GM21717 (cell line): ENCODE data around the gene SLC7A4.
"Not testable (repeated sequence)": the region's sequence is repeated elsewhere in the genome, so short reads cannot be mapped to it uniquely, and the experiment has no call there.

ENCODE experiments used
- ATAC-seq: cut with Tn5 transposase; IDR thresholded peaks from one replicate; pipeline ENCODE4 v1.9.1; 2021; ENCODE audit warnings: mild to moderate bottlenecking, moderate library complexity; ENCODE audit not compliant: unreplicated experiment

The SLC7A4 gene

GRCh38 chr22:21064917-21065864, 32.8 kb upstream of the SLC7A4 start:
- no peak for ATAC-seq

GRCh38 chr22:21064425-21064824, 32.1 kb upstream of the SLC7A4 start:
- ATAC-seq = not testable (repeated sequence)

- not testable (repeated sequence) for ATAC-seq
These were observed 29.4 kb upstream of the SLC7A4 start for GRCh38 chr22:21061660-21062321.

GRCh38 chr22:21060363-21060762, 28.0 kb upstream of the SLC7A4 start:
- ATAC-seq = not testable (repeated sequence)

- no peak for ATAC-seq
These were observed 23.5 kb upstream of the SLC7A4 start for GRCh38 chr22:21055880-21056319.

GRCh38 chr22:21055564-21055834, 23.1 kb upstream of the SLC7A4 start:
- no peak for ATAC-seq

GRCh38 chr22:21054714-21055563, 22.6 kb upstream of the SLC7A4 start:
- ATAC-seq = no peak

- ATAC-seq = no peak
These were observed 21.8 kb upstream of the SLC7A4 start for GRCh38 chr22:21054046-21054713.

GRCh38 chr22:21052715-21053459, 20.5 kb upstream of the SLC7A4 start:
- ATAC-seq = no peak

GRCh38 chr22:21051831-21052400, 19.6 kb upstream of the SLC7A4 start:
- no peak for ATAC-seq

- no peak for ATAC-seq
These were observed 18.9 kb upstream of the SLC7A4 start for GRCh38 chr22:21051145-21051830.

GRCh38 chr22:21048965-21049364, 16.6 kb upstream of the SLC7A4 start:
- ATAC-seq = not testable (repeated sequence)

- ATAC-seq = not testable (repeated sequence)
These were observed 16.1 kb upstream of the SLC7A4 start for GRCh38 chr22:21048448-21048847.

GRCh38 chr22:21047730-21048129, 15.4 kb upstream of the SLC7A4 start:
- no peak for ATAC-seq

GRCh38 chr22:21047035-21047661, 14.8 kb upstream of the SLC7A4 start:
- no peak for ATAC-seq

- ATAC-seq = no peak
These were observed 13.4 kb upstream of the SLC7A4 start, which contains the start of gene LRRC74B for GRCh38 chr22:21045585-21046294. TSS of gene LRRC74B (plus strand) at chr22:21045946. CDS start at chr22:21045987, 41 bp downstream.

GRCh38 chr22:21044931-21045584, 12.7 kb upstream of the SLC7A4 start:
- ATAC-seq = no peak
